ENCODE measurements around the gene PSAT1.

DNA sequence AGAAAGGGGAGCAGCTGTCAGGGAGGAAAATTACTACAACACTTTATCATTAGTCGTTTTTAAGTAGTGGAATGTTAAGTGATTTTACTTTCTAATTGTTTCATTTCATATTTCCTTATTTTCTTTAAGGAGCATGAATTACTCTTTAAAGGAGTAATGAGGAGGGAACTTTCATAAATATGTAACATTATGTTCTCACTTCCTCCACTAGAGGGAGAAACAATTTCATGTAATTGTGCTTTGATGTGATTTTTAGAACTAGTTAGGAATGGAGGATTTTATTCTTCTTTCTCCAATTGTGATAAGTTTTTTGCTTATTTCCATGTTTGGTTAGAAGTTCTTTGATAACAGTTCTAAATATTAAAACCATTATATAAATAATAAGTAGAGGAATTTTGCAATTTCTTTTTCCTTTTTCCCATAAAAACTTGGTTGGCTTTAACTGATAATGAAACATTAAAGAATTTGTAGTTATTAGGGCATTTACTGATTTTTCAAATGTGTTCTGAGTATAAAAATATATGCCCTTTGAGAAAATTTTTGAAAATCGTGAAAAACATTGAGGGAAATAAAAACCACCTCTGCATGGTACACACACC, 35.4 kb upstream of the PSAT1 start:
- TF ChIP-seq, protein P1, sequence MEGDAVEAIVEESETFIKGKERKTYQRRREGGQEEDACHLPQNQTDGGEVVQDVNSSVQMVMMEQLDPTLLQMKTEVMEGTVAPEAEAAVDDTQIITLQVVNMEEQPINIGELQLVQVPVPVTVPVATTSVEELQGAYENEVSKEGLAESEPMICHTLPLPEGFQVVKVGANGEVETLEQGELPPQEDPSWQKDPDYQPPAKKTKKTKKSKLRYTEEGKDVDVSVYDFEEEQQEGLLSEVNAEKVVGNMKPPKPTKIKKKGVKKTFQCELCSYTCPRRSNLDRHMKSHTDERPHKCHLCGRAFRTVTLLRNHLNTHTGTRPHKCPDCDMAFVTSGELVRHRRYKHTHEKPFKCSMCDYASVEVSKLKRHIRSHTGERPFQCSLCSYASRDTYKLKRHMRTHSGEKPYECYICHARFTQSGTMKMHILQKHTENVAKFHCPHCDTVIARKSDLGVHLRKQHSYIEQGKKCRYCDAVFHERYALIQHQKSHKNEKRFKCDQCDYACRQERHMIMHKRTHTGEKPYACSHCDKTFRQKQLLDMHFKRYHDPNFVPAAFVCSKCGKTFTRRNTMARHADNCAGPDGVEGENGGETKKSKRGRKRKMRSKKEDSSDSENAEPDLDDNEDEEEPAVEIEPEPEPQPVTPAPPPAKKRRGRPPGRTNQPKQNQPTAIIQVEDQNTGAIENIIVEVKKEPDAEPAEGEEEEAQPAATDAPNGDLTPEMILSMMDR (IDR thresholded peaks at IDR 0.05; ENCODE audit: borderline replicate concordance, extremely low read depth, low read length, poor library complexity, severe bottlenecking), result peak; percentile 59
- TF ChIP-seq EZH2 (IDR thresholded peaks at IDR 0.05; ENCODE audit: borderline replicate concordance, low read depth, low read length, severe bottlenecking), result no peak

Measured in DND-41 (cell line).